ENCODE data around the gene TRIM2.

TRIM2 gene

DNA sequence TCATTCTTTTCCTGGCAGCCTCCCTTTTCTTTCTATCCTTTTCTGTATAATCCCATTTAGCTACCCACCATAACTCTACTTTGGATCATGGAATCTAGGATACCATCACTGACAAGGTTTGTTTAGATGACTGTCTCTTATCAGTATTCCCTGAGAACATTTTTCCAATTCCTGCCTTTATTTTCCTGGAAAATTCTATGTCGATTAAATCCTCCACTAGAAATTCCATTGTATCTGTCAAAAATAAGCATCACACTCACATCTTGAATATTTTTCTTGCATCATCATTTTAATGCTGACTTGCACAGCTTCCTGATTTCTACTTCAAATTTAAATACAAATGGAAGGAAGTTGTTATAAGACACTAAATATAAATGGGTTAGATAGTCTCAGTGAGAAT, 20.2 kb downstream of the TRIM2 start:
- no peak for DNase-seq

DNA sequence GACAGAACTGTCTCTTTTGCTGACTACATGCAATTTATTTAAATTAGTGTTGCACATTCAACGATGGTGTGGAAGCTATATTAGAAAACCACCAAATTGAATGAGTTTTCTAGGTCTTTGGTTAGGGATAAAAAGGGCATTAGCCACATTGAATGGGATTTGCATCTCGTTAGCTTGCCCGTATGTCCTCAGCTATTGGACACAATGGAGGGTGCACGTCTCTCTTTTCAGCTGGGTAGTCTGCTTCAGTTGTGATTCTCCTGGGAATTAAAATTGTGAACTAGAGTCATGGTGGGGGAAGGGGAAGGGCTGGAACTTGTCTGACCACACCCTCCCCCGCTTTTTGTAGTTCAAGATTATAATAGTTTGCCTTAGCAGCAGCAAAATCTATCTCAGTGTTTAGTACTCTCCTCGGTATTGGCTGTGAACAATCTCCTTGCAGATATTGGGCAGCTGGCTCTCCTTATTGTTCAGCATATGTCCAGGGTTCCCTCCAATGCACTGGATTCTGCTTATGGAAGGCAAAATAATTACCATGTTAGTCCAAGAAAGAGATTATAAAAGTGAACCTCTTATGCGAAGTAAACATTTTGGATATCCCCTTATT, 23.3 kb downstream of the TRIM2 start:
- DNase-seq: no peak

DNA sequence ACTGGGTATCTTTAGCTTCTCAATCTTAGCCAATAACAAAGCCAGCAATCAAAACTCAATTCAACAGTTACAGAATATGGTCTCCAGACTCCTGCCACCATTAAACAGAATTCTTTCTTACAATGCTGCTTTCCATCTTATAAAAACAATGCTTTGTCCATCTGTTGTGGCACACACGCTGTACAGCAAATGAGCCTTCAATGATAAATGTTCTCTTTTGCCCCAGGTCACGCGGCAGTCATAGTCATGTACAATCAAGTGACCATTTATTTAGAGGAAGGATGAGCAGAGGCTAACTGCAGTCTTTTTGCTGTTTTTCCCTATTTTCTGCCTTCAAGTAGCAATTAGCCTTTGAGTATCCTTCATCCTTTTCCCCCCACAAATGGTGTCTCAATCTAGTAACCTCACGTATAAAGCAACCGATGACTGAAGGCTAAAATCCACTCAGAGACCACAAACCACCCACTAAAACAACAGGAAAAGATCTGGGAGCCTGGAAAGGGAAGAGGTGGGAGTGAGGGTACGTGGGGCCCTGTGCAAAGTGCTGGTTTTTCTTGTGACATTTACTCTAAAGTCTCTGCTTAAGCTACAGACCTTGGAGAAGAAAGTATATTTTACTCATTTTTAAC, 24.4 kb downstream of the TRIM2 start:
- no peak for DNase-seq

DNA sequence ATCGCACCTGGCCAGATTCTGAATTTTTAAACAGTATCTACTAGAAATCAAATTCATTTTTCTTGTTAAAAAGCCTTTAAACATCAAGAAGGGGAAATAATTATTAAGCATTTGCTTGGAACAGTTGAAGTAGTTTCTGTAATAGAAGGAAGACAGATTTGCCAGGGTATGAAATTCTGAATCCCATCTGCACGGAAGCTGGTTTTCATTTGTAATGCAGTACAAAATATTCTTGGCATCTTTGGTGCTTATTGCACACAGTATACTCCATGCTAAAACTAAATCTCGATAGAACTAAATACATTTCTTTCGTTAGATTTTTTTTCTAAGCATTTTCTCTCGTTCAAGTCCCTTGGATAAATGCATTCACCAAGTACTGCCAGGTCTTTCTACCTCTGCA, 25.3 kb downstream of the TRIM2 start:
- no peak for DNase-seq

DNA sequence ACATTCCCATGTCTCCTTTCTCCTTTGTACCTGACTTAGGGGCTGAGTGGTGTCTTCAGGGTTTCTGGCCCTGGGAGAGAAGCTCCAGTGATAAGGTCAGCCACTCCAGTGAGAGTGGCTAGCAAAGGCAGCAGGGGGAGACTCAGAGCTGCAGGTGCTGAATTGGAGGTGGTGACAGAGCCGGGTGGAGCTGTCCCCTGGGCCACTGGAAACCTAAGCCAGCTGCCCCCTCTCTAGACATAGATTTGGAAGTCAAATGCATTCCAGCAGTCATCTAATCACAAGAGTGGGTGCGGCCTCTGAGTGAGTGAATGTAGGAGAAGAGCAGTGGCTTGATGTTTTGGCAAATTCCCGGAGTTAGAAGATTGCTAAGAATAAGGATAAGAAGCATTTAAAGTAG, 28.5 kb downstream of the TRIM2 start:
- no peak for DNase-seq

DNA sequence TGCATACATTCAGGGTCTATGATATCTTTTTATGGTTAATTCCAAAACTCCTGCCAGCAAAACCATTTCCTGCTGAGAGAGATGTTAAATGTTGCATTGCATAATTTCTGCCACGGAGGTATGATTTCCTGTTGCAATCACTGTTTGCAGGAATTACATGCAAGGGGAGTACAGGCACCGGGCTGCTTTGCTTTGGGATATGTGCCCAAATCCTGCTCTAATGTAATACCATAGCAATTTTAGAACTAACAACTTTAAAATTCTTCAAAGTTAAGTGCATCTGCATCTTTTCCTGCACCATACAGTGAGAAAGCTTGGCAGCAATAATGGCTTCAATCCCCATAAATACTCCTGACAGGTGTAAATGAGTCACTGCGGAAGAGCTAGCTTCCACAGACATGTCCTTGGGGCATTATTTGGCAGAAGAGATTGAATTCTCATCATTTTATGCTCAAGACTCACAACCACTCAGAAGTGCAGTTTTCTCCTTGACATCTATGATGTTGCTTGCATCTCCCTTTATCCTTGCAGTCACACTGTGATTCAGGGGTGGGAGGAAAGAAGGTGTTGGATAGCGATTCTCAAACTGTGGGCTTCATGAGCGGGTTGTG, 29.6 kb downstream of the TRIM2 start:
- no peak for DNase-seq

DNA sequence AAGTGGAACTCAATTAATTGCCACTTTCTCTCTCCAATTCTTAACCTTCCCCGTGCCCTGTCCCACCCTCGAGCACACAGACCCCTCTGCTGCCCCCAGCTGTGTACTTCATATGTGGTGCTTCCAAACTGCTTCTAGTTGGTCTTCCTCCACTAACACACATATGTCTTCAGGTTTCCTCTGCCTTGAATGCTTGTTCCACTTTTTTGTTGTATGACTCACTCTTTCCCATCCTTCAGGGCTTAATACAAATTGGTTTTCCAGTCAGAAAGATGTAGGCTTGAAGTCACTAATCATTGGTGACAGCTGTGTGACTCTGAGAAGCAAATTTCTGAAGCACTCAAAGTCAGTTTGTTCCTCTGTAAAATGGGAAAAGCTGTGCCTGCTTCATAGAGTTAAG, 30.6 kb downstream of the TRIM2 start:
- DNase-seq: no peak

DNA sequence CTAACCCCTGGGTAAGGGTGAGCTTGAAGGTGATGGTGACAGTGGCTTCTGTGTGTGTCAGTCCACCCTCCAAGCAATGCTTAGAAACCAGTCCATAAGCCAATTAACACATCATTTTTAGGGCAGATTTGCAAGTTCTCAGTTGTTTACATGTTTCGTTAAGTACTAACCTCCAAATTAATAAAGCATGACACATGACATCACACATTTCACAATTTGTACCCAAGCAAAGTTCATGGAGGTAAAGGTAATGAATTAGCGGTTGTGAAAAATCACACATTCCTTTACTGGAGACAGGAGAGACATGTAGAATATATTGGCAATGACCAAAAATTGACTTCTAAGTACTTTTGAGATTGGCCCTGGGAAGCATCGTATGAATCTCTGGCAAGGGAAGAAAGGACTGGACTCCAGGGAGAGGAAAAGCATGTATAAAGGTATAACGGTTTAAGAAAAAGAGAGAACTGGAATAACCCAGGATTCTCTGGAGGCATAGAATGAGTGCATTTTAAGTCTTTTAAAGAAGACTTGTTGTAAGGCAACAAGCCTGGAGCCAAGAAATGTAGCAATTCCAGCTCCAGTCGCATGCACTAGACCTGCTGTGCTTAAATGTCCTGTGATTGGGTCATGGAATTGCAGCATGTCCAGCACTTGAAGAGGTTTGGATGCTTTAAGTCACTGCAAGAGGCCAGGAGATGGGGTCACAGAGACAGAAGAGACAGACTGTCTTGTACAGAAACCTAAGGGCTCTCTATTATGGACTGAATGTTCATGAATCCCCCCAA, 34.1 kb downstream of the TRIM2 start:
- DNase-seq: no peak

DNA sequence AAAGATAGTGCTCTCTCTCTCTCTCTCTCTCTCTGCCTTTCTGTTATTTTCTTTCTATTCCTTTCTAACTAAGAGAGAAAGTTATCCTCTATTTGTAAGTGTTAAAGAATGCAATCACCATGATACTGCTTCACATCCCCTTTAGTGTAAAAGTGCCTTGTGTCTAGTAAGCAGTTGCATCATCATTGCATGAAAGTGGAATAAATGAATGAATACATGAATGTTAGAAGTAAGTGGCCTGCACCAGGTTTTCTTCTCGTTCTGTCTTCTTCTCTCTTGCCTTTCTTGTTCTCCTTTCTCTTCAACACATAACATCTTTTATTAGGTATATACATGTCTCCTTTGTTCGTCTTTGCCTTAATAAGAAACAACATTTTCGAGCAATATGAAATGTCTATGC, 35.2 kb downstream of the TRIM2 start:
- no peak for DNase-seq

DNA sequence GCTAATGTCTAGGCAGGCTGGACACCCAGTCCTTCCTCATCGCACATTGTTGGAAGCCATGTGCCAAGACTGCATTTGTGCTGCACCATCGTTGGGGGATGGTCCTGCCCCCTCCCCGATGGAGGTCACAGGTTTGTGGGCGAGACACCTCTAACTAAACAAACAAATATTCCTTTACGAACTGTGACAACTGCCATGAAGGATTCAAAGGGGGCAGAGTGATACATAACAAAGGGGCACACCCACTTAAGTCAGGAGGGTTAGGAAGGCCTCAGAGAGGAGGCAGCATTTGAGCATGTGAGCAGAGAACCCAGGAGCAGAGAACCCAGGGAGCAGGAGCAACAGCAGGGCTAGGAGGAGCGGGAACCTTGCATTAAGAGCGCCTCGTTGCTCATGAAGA, 37.1 kb downstream of the TRIM2 start:
- no peak for DNase-seq

DNA sequence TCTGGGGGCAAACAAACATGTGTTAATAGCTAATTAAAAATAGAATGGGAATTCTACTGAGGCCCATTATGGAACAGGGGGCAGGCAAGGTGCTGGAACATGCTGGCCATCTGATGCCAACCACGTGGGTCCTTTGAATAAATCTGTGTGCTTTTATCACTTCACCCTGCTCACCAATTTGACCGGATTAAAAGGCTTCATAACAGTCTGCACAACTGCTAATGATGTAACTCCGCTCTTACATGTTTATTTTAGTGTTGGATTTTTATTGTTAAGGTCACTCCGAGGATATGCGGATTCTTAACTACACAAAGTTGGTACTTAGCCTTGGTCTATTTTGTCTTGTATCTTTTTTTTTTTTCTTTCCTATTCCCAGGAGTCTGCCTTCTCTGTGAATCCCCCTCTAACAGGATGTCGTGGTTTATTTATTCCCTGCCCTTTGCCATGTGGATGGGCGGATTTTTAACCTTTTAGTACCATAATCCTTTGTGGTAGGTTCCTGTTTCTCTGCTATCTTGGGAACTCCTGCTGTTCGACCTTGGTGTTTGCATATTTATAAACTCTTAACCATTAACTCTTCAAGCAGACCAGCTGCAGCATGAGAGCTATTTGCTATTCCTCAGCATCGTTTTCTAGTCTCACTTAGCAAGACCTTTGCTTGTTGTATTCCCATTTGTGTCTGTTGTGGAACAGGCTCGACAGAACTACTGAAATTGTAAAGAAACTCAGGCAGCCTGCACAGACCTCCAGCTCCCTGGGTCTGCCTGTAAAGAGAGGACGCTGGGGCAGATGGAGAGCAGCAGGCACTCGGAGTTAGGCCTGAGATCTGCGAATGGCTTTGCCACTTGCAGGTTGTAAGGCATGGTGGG, 38.0 kb downstream of the TRIM2 start:
- DNase-seq: no peak

DNA sequence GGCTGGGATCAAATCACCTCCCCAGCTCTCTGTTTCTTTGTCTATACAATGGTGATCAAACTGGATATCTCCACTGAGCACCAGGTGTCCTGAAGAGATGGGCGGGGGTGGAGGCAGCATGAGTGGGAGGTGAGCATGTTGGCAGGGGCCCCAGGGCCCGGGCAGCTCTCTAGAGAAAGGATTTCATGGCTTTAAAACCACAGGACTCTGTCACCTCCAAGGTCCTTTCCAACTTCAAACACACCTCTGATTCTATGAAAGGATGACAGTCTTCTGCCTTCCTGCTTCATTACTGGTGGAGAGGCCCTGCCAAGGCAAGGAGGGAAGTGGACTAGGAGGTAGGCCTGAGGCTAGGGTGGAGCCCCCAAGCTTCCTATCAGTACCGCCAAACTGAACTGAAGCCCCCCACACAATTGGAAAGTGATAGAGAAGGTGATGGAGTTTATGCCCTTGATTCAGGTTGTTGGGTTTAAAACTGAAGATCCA, 38.6 kb downstream of the TRIM2 start:
- no peak for DNase-seq

DNA sequence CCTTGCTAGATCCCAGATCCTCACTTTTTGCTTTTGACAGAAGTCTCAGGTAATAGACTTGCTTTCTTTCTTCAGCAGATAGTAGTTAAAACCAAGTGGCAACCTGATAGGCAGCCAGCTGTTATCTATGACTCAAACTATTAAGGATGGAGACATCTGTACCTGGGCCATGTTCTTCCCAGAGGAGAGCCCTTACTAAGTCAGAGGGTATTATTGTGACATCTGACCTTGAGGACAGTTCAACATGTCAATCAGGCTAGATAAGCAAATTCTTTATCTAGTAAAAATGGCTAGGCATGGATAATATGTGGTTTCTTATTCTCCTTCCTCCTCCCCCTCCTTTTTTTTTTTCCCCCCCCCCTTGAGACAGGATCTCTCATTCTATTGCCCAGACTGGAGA, 39.2 kb downstream of the TRIM2 start:
- no peak for DNase-seq

DNA sequence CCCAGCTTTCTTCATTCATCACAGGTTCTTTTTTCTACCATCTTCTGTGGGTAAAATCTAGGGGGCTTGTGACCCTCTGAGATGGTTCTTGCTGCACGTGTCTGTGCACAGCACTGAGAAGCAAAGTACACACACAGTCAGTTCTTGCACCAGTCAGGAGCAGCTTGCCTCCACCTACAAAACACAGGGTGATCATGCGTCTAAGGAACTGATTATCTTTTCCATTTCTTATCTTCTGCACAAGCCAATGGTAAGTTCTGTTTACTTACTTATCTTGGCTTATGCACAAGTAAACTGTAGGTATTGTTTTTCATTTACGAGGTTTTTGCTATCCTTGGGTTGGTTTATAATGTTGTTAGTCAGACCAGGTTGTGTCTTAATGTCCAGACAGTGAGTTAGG, 40.7 kb downstream of the TRIM2 start:
- no peak for DNase-seq

DNA sequence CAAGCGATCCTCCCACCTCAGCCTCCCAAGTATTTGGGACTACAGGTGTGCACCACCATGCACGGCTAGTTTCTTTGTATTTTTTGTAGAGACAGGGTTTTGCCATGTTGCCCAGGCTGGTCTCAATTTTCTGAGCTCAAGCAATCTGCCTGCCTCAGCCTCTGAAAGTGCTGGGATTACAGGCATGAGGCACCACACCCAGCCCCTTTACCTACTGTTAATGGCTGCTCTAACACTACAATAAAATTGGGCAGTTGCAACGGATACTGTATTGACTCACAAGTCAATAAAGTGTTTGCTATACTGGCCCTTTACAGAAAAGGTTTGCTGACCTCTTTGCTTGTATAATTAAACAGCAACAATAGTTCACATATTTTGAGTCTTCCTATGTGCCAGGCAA, 41.5 kb downstream of the TRIM2 start:
- no peak for DNase-seq

DNA sequence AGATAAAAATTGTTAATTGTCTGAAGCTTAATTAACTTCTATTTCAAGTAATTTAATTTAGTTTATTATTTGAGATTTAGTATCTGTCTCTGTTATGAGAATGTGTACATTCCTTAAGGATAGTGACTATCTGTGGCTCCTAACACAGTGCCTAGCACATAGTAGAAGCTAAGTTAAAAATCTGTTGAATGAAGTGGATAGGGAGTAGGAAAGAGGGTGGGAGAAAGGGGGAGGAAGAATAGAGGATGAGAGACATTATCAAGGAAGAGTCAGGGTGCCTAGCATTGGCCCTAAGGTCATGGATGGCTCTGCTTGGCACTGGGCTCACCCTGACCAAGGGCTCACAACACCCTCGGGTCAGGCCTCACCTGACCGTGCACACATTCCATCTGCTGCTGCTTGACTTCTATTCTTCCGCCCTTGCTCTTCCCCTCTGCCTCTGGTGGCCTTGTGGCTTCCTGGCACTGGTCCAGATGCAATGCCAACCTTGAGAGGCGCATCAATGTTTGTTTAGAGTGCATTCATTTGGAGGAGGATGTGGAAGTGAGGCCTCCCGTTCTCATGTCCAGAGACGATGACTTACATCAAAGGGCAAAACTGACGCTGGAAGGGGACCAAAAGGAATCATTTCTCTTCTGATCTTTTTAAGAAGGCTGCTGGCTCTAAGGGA, 42.3 kb downstream of the TRIM2 start:
- DNase-seq: no peak

DNA sequence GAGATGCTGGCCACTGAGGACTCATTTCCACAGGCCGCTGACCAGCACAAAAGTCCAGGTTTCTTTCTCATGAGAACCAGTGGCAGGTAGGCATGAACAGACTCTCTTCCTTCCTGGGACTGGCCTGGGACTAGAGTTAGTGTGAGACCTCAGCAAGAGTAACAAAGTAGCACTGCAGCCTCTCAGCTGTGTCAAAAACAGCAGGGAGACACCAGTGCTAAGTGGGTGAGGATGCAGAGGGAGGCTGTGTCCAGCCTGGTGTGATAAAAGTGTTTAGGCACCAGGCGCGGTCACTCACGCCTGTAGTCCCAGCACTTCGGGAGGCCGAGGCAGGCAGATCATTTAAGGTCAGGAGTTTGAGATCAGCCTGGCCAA, 42.9 kb downstream of the TRIM2 start:
- DNase-seq: no peak

DNA sequence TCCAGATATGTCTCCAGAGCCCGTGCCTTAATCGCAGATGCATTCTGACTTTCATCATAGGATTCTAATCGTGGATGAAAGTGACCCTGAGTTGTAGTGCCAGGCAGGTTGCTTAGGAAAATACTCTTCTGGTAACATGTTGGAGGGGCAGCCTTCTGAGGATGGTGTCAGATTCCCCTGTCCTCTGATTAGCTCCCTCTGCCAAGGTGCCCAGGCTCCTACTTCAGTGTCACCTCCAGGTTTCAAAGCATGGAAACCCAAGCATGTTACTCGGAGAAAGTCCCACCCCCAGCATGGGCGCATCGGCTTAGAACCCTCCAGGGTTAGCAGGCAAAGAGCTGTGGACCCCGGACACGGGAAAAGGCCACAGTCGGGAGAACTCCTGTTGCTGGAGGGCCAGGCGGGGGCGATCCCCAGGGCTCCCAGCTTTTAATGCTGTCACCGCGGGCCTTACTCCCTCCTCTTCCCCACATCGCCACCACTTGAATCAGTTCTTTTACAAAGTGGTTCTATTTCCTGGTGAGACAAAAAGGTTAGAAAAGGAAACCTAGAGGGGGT, 44.5 kb downstream of the TRIM2 start:
- DNase-seq: no peak

DNA sequence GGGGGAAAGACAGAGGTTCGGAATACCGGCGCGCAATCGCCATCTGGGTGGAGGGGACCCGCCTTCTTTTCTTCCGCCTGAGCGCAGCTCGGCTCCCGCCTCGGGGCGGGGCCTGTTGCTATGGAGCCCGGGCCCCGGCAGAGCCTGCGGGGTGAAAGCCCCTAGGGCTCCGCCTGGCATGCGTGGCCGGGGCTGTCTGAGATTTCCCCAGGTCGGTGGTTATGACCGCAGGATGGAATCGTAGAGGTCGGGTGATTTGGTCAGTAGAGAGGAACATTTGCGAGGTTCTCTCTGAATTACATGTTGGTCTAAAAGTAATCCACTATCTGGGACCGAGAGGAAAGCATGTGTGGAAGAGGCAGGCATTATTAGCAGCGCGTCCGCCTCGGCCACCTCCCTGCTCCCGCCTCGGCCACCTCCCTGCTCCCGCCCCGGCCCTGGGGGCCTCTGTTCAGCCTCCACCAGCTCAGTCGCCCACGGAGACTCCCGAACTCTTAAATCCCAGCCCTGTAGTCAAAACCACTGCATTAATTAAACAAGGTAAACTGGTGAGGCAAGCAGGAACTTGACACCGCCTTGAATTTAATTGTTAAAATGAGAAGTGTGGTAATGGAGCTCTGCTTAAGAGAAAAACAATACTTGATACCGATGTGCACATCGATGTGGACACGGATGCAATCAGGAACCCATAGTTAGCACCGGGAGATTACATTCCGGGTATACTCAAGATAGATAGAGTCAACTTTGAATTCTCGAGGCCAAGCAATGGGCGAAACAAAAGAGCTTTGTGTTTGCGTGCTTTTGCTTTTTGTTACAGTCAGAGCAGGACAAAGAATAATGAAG, 45.2 kb downstream of the TRIM2 start:
- DNase-seq: peak; percentile 11

DNA sequence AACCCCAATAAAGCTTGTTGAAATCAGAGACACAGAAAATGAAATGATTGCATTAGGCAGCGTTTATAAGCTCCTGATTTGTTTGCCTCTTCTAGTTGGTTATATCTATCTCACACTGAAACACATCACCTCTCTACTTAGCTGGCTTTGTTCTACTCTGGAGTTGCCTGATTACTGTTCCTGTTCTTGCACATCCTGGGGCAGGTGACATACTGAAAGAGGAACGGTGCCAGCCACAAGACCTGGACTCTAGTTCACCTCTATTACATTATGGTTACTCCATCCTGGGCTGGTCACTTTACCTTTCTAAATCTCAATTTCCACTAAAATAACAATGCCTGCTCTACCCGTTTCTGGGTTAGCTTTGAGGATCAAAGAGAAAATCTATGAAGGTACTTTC, 47.9 kb downstream of the TRIM2 start:
- no peak for DNase-seq

DNA sequence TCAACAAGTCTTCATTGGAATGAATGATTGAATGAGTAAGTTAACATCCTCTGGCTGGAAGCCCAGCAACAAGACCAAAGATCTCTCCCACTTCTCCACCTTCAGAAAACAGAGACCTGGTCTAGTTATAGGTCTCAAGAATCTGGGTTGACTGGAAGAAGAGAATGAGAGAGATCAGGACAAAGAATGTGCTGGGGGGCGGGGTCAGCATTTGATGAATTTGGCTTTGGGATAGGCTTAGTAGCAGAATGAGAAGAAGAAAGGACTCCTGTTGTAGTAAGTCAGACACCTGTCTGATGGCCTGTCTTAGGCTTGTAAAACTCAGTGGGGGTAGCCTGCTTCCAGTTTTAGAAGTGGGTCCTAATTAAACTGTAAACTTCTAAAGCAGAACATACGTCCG, 51.0 kb downstream of the TRIM2 start:
- no peak for DNase-seq

Measured in cortex of kidney (tissue), 1 donor.